C4-2B (cell line): ENCODE measurements around the gene TELO2.

ENCODE experiments used
- CTCF ChIP-seq: fragments of 450-650 bp; conservative IDR thresholded peaks from 2 replicates; pipeline ENCODE4 v1.5.1; 2017; ENCODE audit warnings: mild to moderate bottlenecking
- ZFX ChIP-seq: fragments of 450-650 bp; IDR thresholded peaks from 2 replicates; pipeline ENCODE4 v1.6.1; 2017

DNA sequence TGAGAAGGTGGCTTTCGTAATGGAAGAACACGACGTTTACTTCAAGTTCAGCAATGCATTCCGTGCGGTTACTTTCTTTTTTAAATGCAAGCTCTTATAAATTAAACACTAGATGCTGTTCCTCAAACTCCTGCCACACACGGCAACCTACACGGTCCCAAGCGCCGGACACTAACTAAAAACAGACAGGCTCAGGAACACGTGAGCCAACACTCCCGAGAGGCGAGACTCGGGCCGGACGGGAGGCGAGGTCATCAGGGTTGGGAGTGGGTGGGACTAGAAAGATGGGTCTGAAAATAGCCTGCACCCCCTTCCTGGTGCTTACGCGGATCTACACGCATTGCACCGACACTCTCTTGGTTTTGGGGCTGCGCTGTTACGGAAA lies 24.7 kb upstream of the TELO2 start:
- TF ChIP-seq CTCF (no peak), ZFX (no peak)
